Endothelial cell of umbilical vein (primary cell): ENCODE results near the gene MAJIN. TPM values are rescaled to one million over a fixed set of nuclear protein-coding genes. Genes with fewer than 3 reads are reported as not detected.

Source experiments
- BruUV-seq: library from RNA; stranded (reverse); fragments of 400-500 nt; replicated peaks from 2 replicates; lab custom pipeline; 2021; lab: Mats Ljungman, UMichigan
- CTCF ChIA-PET: fragments of 300-600, 350-600 bp; sonication (Branson Sonifier 250); formaldehyde crosslinking; loops from one replicate; lab custom pipeline; 2021; ENCODE audit warnings: antibody characterized with exemption, inconsistent platforms; lab: Charles Lee
- POLR2A ChIA-PET: fragments of 300-600, 350-600 bp; sonication (Branson Sonifier 250); formaldehyde crosslinking; loops from one replicate; lab custom pipeline; 2021; ENCODE audit warnings: antibody characterized with exemption, inconsistent platforms; lab: Charles Lee
- DNase-seq: peaks from one replicate; pipeline ENCODE4 v3.0.0-alpha.2; 2011; ENCODE audit warnings: low read depth, low spot score
- FAIRE-seq: peaks from 2 replicates; lab custom pipeline; 2011; peaks lifted over from hg19 to GRCh38; lab: Jason Lieb, UNC
- H2AFZ ChIP-seq: 2 replicates; pipeline ENCODE4 v1.6.0; 2012; ENCODE audit warnings: low read depth, low read length, control low read depth, inconsistent platforms
- H3K27ac ChIP-seq: 2 replicates; pipeline ENCODE4 v1.5.1; 2011; ENCODE audit warnings: low read depth, mild to moderate bottlenecking, control low read depth, low read length, moderate library complexity; ENCODE audit not compliant: insufficient read depth
- H3K27me3 ChIP-seq, 2 experiments: 2 replicates each; pipeline versions ENCODE4 v1.6.0 to v1.6.1; 2011; ENCODE audit warnings: low read length in 2 of 2, mixed read lengths in 1 of 2; ENCODE audit not compliant: control insufficient read depth in 2 of 2, insufficient read depth in 2 of 2
- H3K36me3 ChIP-seq, 2 experiments: 2 replicates in 1 of 2; 3 replicates in 1 of 2; pipeline ENCODE4 v1.5.1; 2011; ENCODE audit warnings: low read length in 2 of 2, mild to moderate bottlenecking in 1 of 2, moderate library complexity in 1 of 2; ENCODE audit not compliant: control insufficient read depth in 2 of 2, insufficient read depth in 2 of 2; ENCODE audit errors: extremely low read depth in 1 of 2
- H3K4me1 ChIP-seq: 3 replicates; pipeline ENCODE4 v1.5.1; 2011; ENCODE audit warnings: mild to moderate bottlenecking, low read length; ENCODE audit not compliant: control insufficient read depth, insufficient read depth; ENCODE audit errors: extremely low read depth
- H3K4me2 ChIP-seq: 2 replicates; pipeline ENCODE4 v1.6.1; 2011; ENCODE audit warnings: low read length, control low read depth, mixed read lengths; ENCODE audit not compliant: insufficient read depth
- H3K4me3 ChIP-seq, 3 experiments: fragments of 200-600 bp in 1 of 3; sonication (generic), shearing (Covaris generic) in 1 of 3; replicated peaks in 1 of 3; 2 replicates each; pipeline ENCODE4 v1.5.1; 2011 to 2016; ENCODE audit warnings: control low read depth in 3 of 3, low read length in 3 of 3, mild to moderate bottlenecking in 2 of 3, inconsistent platforms in 1 of 3, low read depth in 1 of 3, moderate library complexity in 1 of 3; ENCODE audit not compliant: insufficient read depth in 1 of 3
- H3K79me2 ChIP-seq: 2 replicates; pipeline ENCODE4 v1.6.0; 2012; ENCODE audit warnings: low read length, inconsistent platforms; ENCODE audit not compliant: control insufficient read depth, insufficient read depth
- H3K9ac ChIP-seq: replicated peaks from 2 replicates; pipeline ENCODE3; 2011; ENCODE audit warnings: low read length, control low read depth; ENCODE audit not compliant: insufficient read depth; ENCODE audit errors: extremely low read depth
- H3K9me1 ChIP-seq: replicated peaks from 3 replicates; pipeline ENCODE4 v1.6.0; 2011; ENCODE audit warnings: mild to moderate bottlenecking, low read length; ENCODE audit not compliant: control insufficient read depth, insufficient read depth; ENCODE audit errors: extremely low read depth
- H3K9me3 ChIP-seq: replicated peaks from 2 replicates; pipeline ENCODE4 v1.5.1; 2012; ENCODE audit warnings: low read length, inconsistent platforms; ENCODE audit not compliant: control insufficient read depth, insufficient read depth
- H4K20me1 ChIP-seq: replicated peaks from 2 replicates; pipeline ENCODE3; 2011; ENCODE audit warnings: mild to moderate bottlenecking, low read length; ENCODE audit not compliant: control insufficient read depth, insufficient read depth; ENCODE audit errors: extremely low read depth
- EZH2 ChIP-seq: IDR thresholded peaks from 2 replicates; pipeline ENCODE4 v1.6.1; 2012; ENCODE audit warnings: borderline replicate concordance, low read depth, mild to moderate bottlenecking, moderate library complexity, low read length, inconsistent platforms; ENCODE audit not compliant: severe bottlenecking
- FOS ChIP-seq: IDR thresholded peaks from 2 replicates; pipeline ENCODE4 v1.6.1; 2011; ENCODE audit warnings: mild to moderate bottlenecking, low read length, moderate library complexity, borderline replicate concordance; ENCODE audit not compliant: insufficient read depth
- GATA2 ChIP-seq: IDR thresholded peaks from 2 replicates; pipeline ENCODE4 v1.7.0; 2011; ENCODE audit warnings: low read depth, mild to moderate bottlenecking, moderate library complexity, mixed read lengths, low read length; ENCODE audit not compliant: insufficient read length, insufficient read depth
- JUN ChIP-seq: IDR thresholded peaks from 2 replicates; pipeline ENCODE4 v1.6.1; 2011; ENCODE audit warnings: borderline replicate concordance, low read depth; ENCODE audit not compliant: insufficient read length, insufficient read depth
- MYC ChIP-seq: IDR thresholded peaks from one replicate; pipeline ENCODE4 v1.6.1; 2011; ENCODE audit warnings: mild to moderate bottlenecking, low read depth, low read length
- POLR2A ChIP-seq: IDR thresholded peaks from 2 replicates; pipeline ENCODE4 v1.6.1; 2012; ENCODE audit warnings: low read depth, mild to moderate bottlenecking, control low read depth, low read length
- POLR2AphosphoS5 ChIP-seq: IDR thresholded peaks from 2 replicates; pipeline ENCODE4 v1.6.1; 2012; ENCODE audit warnings: low read depth, mild to moderate bottlenecking, control low read depth, low read length, moderate library complexity; ENCODE audit not compliant: insufficient read depth
- dilution Hi-C: fragments of 300-500 bp; cut with MboI; formaldehyde crosslinking; loops from one replicate; pipeline ENCODE4 v1.15.0; 2019; ENCODE audit warnings: low sequenced_read_pairs; ENCODE audit not compliant: extremely low pct_ligation_motif_present
- intact Hi-C: fragments of 100-400 bp; cut with micrococcal nuclease; formaldehyde crosslinking; loops from one replicate; pipeline ENCODE4 v1.10.0; 2022
- polyA plus RNA-seq, 4 experiments: library from polyadenylated mRNA; depleted of rRNA in 3 of 4; stranded (reverse) in 3 of 4; unstranded in 1 of 4; fragments of >200 nt; gene quantifications; 2 replicates each; pipeline versions ENCODE4 v1.2.1 to v1.2.3, GENCODE V29; 2011 to 2012; ENCODE audit warnings: missing spikeins in 1 of 4
- total RNA-seq: library from RNA; stranded (reverse); gene quantifications from 2 replicates; pipeline ENCODE4 v1.2.3, GENCODE V29; 2021
- TF ChIP-seq, protein P1 (sequence below), 2 donors: IDR thresholded peaks; 1 replicate in 1 of 2; 2 replicates in 1 of 2; pipeline ENCODE4 v1.5.1; 2011; ENCODE audit warnings: low read length in 2 of 2, mild to moderate bottlenecking in 2 of 2, moderate library complexity in 2 of 2, control low read depth in 1 of 2, inconsistent platforms in 1 of 2, low read depth in 1 of 2; ENCODE audit not compliant: insufficient read depth in 1 of 2; ENCODE audit errors: extremely low read depth in 1 of 2
- TF ChIP-seq, protein P2 (sequence below): IDR thresholded peaks from 2 replicates; pipeline ENCODE4 v1.6.1; 2011; ENCODE audit not compliant: insufficient read depth, insufficient read length

MAJIN gene
- total and polyA plus RNA-seq, 2 donors (not counting 3 experiments of a cell fraction or from before 2014, with no cell fraction given), result 0.07 TPM; not detected in 1

DNA sequence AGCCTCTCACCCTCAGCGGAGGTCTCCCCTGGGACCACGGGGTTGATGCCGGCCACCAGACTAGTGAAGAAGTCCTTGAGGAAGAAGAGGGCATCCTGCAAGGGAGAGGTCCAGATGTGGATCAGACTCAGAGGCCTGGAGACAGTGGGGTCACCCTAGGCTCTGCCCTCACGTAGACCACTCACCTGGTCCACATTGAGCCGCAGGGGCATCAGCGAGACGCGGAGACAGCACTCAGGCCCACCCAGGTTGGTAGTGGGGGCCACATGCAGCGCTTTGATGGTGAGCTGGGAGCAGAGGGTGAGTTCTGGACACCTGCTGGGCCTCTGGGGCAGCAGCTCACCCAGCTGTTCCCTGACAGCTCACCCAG lies 73.8 kb downstream of the MAJIN start:
- intact Hi-C loops (no loop called here), dilution Hi-C loops (loop anchor here (10.0 kb wide), 1 partner anchor 53 kb away; the partner anchor contains the start of gene CDC42BPG)
- no peaks in the 10 kb centered on the region for H3K27me3 ChIP-seq
- no peak overlapping the region for H3K9ac ChIP-seq
- CTCF ChIA-PET, result interaction anchor here (0.8 to 0.9 kb wide), 2 partner anchors 10 to 54 kb away, joined by 3 to 5 read pairs; no protein-coding TSS in a partner anchor
- H3K4me3 ChIP-seq, result no peak overlapping the region
- BruUV-seq, result TSS peak; percentile 31
- no peaks in the 10 kb centered on the region for H4K20me1 ChIP-seq
- POLR2A ChIA-PET, result interaction anchor here (0.6 kb wide), 1 partner anchor 13 kb away, joined by 3 read pairs; no protein-coding TSS in a partner anchor
- no peak overlapping the region for H3K4me2 ChIP-seq
- TF ChIP-seq POLR2AphosphoS5, result no peak
- TF ChIP-seq JUN, result no peak
- TF ChIP-seq, protein P1, sequence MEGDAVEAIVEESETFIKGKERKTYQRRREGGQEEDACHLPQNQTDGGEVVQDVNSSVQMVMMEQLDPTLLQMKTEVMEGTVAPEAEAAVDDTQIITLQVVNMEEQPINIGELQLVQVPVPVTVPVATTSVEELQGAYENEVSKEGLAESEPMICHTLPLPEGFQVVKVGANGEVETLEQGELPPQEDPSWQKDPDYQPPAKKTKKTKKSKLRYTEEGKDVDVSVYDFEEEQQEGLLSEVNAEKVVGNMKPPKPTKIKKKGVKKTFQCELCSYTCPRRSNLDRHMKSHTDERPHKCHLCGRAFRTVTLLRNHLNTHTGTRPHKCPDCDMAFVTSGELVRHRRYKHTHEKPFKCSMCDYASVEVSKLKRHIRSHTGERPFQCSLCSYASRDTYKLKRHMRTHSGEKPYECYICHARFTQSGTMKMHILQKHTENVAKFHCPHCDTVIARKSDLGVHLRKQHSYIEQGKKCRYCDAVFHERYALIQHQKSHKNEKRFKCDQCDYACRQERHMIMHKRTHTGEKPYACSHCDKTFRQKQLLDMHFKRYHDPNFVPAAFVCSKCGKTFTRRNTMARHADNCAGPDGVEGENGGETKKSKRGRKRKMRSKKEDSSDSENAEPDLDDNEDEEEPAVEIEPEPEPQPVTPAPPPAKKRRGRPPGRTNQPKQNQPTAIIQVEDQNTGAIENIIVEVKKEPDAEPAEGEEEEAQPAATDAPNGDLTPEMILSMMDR (IDR thresholded peaks at IDR 0.05; ENCODE audit: extremely low read depth in 1 of 2, insufficient read depth in 1 of 2, low read depth in 1 of 2, low read length in 2 of 2), result no peak
- TF ChIP-seq MYC, result no peak
- TF ChIP-seq EZH2, result no peak
- no peak for TF ChIP-seq FOS
- TF ChIP-seq, protein P2, sequence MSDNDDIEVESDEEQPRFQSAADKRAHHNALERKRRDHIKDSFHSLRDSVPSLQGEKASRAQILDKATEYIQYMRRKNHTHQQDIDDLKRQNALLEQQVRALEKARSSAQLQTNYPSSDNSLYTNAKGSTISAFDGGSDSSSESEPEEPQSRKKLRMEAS, result no peak
- no peak for TF ChIP-seq GATA2
- TF ChIP-seq POLR2A, result no peak
- H3K36me3 ChIP-seq, result peaks cover 0 to 39% of the 10 kb centered on the region in 2 experiments
- H3K9me3 ChIP-seq, result no peaks in the 10 kb centered on the region
- H3K4me1 ChIP-seq, result no peaks in the 10 kb centered on the region
- H2AFZ ChIP-seq, result no peak overlapping the region
- no peak for FAIRE-seq
- H3K9me1 ChIP-seq, result no peaks in the 10 kb centered on the region
- no peak for DNase-seq
- no peaks in the 10 kb centered on the region for H3K79me2 ChIP-seq
- H3K27ac ChIP-seq, result no peak overlapping the region
